GM18907 (cell line): ENCODE data around the gene TMEM239.

Experiments
- ATAC-seq: cut with Tn5 transposase; IDR thresholded peaks from one replicate; pipeline ENCODE4 v1.9.1; 2021; ENCODE audit warnings: mild to moderate bottlenecking, moderate library complexity; ENCODE audit not compliant: unreplicated experiment

TMEM239 gene

GRCh38 chr20:2846698-2847097 is 30.5 kb downstream of the TMEM239 start:
- no peak for ATAC-seq

DNA sequence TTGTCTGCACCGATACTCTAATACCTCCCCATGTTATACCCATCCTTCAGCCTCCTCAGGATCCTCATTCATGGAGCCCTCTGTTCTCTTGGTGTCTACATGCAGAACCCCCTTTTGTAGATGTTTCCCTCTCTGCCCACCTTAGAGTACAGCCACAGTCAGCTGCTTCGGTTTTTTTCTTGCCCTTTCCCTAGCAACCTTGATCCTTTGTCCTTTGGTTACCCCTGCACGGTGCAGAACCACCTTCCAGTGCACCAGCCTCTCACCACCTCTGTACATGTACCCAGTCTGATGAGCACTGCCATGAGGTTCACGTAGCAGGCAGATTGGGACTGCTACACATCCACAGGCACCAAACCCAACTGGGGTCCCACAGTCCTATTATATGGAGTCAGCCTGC is 31.6 kb downstream of the TMEM239 start:
- no peak for ATAC-seq

DNA sequence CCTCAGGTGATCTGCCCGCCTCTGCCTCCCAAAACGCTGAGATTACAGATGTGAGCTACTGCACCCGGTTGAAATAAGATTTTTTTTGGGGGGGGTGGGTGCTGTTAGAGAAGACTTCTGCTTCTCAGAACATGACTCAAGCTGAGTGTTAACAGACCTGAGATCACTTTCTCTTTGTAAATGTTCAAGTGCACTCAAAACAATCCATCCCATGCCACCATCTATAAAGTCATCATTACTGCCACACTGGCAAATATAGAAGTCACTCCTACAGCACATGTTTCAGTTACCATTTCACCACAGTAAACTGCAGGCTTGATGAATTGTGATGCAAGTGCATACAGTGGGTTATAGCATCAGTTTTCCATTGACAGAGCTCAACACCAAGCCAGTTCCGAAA is 33.4 kb downstream of the TMEM239 start:
- no peak for ATAC-seq

DNA sequence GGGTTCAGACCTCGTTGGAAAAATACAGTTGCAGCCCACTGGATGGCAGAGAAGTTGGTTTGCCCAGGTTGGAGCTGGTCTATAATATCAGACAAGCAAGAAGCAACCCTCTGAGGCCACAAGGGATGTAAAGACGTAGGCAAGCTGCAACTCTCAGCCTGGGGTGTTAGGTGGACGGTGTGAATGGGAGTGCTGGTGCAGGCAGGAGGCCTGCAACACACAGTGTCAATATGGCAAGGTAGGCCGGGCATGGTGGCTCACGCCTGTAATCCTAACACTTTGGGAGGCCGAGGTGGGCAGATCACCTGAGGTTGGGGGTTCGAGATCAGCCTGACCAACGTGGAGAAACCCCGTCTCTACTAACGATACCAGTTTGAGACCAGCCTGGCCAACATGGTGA is 34.9 kb downstream of the TMEM239 start:
- no peak for ATAC-seq

DNA sequence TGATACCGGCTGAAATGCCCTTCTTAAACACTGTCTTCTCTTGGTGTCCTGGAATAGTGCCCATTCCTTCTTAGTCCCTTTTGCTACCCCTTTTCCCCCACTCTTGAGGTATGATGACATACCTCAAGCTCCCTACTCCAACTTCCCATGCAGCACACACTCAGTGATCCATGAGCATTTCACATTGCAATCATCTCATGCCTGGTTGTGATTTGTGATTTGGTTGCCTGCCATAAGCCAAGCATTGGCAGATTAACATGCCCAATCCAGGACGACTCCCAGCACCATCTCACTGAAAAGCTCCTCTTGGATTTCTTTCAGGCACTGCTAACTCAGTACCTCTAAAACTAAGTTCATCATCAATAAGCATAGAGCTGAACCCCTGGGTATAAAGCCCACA is 42.4 kb downstream of the TMEM239 start:
- ATAC-seq: no peak

GRCh38 chr20:2859330-2860121 is 43.4 kb downstream of the TMEM239 start:
- no peak for ATAC-seq

DNA sequence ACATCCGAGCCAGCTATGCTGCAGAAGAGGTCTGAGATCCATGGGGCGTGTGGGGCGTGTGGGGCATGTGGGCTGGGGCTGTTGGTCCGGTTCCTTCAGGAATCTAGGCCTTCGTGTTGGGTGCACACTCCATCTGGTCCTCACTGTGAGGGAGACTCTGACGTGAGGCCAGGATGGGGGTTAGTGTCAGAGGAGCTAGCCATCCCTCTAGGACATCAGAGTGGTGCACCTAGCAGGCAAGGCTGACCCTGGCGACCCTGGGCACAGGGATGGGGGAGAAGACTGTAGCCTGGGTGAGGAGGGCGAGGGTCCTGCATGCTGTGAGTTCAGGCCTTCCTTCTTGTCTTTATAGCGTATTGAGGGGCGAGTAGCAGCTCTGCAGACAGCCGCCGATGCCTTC is 48.5 kb downstream of the TMEM239 start:
- no peak for ATAC-seq

DNA sequence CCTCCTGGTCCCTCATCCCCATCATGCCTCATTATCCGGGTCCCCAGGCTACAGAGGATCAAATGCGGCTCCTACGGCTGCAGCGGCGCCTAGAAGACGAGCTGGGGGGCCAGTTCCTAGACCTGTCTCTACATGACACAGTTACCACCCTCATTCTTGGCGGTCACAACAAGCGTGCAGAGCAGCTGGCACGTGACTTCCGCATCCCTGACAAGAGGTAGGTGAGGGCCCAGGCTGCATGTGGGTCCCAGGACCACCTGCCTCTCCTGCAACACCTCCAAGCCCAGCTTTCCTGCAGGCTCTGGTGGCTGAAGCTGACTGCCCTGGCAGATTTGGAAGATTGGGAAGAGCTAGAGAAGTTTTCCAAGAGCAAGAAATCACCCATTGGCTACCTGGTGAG is 48.9 kb downstream of the TMEM239 start:
- no peak for ATAC-seq

DNA sequence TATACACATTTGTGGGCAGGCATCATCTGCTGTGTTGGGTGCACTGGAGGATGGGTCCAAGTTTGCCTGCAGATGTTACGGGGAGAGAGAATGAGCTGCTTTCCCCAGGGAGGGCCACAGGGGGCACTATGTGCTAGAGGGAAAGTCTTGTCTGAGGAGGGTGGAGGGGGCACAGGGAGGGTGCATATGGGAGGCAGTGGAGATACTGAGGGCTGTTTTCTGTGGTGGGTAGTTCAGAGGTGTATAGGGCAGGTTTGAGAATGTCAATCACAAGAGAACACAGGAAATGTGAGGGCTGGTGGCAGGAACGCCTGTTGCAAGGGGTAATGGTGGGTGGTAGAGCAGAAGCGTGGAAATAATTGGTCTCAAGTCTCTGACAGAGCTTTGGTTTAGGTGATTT is 49.5 kb downstream of the TMEM239 start:
- no peak for ATAC-seq

DNA sequence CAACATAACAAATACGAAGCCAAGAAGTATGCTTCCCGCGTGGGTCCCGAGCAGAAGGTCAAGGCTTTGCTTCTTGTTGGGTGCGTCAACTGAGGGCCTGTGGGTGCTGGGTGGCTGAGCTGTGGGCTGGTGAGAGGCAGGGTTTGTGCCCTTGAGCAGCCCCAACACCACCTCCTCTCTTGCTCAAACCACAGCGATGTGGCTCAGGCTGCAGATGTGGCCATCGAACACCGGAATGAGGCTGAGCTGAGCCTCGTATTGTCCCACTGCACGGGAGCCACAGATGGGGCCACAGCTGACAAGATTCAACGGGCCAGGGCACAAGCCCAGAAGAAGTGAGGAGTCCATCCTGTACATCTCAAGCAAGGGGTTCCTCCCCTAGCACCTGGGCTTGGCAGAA is 50.1 kb downstream of the TMEM239 start:
- ATAC-seq: no peak

DNA sequence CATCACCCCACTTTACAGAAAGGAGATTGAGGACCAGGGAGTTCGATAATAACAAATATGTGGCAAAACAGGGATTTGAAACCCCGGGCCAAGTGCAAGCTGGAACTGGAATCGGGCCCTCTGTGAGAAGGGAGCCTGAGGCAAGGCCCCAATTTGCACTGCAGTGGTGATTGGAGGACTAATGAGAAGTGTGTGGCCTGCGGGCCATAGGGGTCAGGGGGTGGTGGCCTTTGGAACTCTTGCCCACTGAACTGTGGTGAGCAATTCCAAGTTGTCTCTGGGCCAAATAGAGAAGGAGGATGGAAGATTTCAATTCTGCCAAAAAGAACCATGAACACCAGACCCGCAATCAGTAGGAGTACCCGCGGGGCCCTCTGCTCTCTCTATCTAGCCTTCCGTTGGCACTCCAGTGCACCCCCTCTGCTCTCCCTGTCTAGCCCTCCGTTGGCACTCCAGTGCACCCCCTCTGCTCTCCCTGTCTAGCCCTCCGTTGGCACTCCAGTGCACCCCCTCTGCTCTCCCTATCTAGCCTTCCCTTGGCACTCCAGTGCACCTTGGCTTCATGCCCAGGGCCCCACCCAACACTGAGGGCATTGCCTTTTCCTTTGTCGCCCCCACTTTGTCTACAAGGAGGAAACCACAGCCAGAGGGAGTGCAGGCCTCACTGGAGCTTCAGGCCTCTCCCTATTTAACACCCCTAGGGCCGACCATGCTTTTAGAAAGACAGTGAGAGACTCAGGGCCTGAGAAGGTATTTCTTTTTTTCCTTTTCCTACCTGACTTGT is 51.1 kb downstream of the TMEM239 start:
- ATAC-seq: no peak
